IMR-90 (cell line): ENCODE measurements around the gene COL18A1. TPM values are rescaled to one million over a fixed set of nuclear protein-coding genes. Genes with fewer than 3 reads are reported as not detected.

Experiments
- ATAC-seq: fragments of 200-7000 bp; cut with Tn5 transposase; 2 replicates; pipeline ENCODE4 v1.9.1; 2020; ENCODE audit warnings: low read depth, mild to moderate bottlenecking, moderate library complexity
- BruUV-seq: library from RNA; stranded (reverse); fragments of 400-500 nt; replicated peaks from 2 replicates; lab custom pipeline; 2021; lab: Mats Ljungman, UMichigan
- CTCF ChIA-PET: fragments of 300-600 bp; formaldehyde crosslinking; extraction: SDS; loops from one replicate; lab custom pipeline; 2021; ENCODE audit warnings: antibody characterized with exemption; lab: Yijun Ruan, JAX
- POLR2A ChIA-PET: fragments of 300-600 bp; sonication (Branson Sonifier 250); formaldehyde crosslinking; loops from one replicate; lab custom pipeline; 2022; ENCODE audit warnings: antibody characterized with exemption; ENCODE audit not compliant: unreplicated experiment; lab: Charles Lee
- DNase-seq: peaks from one replicate; pipeline ENCODE4 v3.0.0; 2013
- H2AFZ ChIP-seq: replicated peaks from 2 replicates; pipeline ENCODE3; 2013; ENCODE audit warnings: low read length, mild to moderate bottlenecking; ENCODE audit not compliant: poor library complexity
- H2AK5ac ChIP-seq: 2 replicates; pipeline ENCODE4 v1.6.1; 2013; ENCODE audit warnings: low read depth, low read length, inconsistent platforms
- H2AK9ac ChIP-seq: replicated peaks from 2 replicates; pipeline ENCODE3; 2013; ENCODE audit warnings: mild to moderate bottlenecking, low read depth, low read length, moderate library complexity; ENCODE audit not compliant: poor library complexity
- H2BK120ac ChIP-seq: 2 replicates; pipeline ENCODE4 v1.6.1; 2013; ENCODE audit warnings: low read depth, low read length, inconsistent platforms
- H2BK15ac ChIP-seq: 3 replicates; pipeline ENCODE4 v1.6.1; 2013; ENCODE audit warnings: low read depth, low read length, inconsistent platforms
- H2BK20ac ChIP-seq: 2 replicates; pipeline ENCODE4 v1.6.1; 2013; ENCODE audit warnings: low read depth, mild to moderate bottlenecking, inconsistent platforms, low read length, moderate library complexity
- H2BK5ac ChIP-seq: 2 replicates; pipeline ENCODE4 v1.6.1; 2013; ENCODE audit warnings: mild to moderate bottlenecking, low read depth, low read length, inconsistent platforms; ENCODE audit not compliant: poor library complexity, severe bottlenecking
- H3K14ac ChIP-seq: replicated peaks from 2 replicates; pipeline ENCODE4 v1.6.1; 2013; ENCODE audit warnings: low read depth, low read length, inconsistent platforms
- H3K18ac ChIP-seq: 2 replicates; pipeline ENCODE4 v1.6.1; 2013; ENCODE audit warnings: low read depth, low read length, control low read depth
- H3K23ac ChIP-seq: 2 replicates; pipeline ENCODE4 v1.6.1; 2013; ENCODE audit warnings: low read depth, low read length, inconsistent platforms
- H3K27ac ChIP-seq: 2 replicates; pipeline ENCODE4 v1.5.1; 2013; ENCODE audit warnings: mild to moderate bottlenecking, control low read depth, low read length; ENCODE audit not compliant: insufficient read depth
- H3K27me3 ChIP-seq: 2 replicates; pipeline ENCODE4 v1.6.1; 2013; ENCODE audit warnings: low read length; ENCODE audit not compliant: control insufficient read depth, insufficient read depth
- H3K36me3 ChIP-seq: 2 replicates; pipeline ENCODE4 v1.6.1; 2013; ENCODE audit warnings: low read length, mixed read lengths; ENCODE audit not compliant: control insufficient read depth, insufficient read depth
- H3K4ac ChIP-seq: 2 replicates; pipeline ENCODE4 v1.6.1; 2013; ENCODE audit warnings: low read depth, low read length, inconsistent platforms
- H3K4me1 ChIP-seq: 2 replicates; pipeline ENCODE4 v1.6.1; 2013; ENCODE audit warnings: low read length, mixed read lengths; ENCODE audit not compliant: control insufficient read depth, insufficient read depth
- H3K4me2 ChIP-seq: 2 replicates; pipeline ENCODE4 v1.6.1; 2013; ENCODE audit warnings: low read depth, mild to moderate bottlenecking, control low read depth, low read length, moderate library complexity
- H3K4me3 ChIP-seq: 2 replicates; pipeline ENCODE4 v1.5.1; 2013; ENCODE audit warnings: low read depth, mild to moderate bottlenecking, control low read depth, low read length, moderate library complexity; ENCODE audit not compliant: insufficient read depth
- H3K56ac ChIP-seq: 2 replicates; pipeline ENCODE4 v1.6.1; 2013; ENCODE audit warnings: low read length, inconsistent platforms; ENCODE audit not compliant: insufficient read depth; ENCODE audit errors: extremely low read depth
- H3K79me1 ChIP-seq, 2 experiments: 2 replicates each; pipeline ENCODE4 v1.6.1; 2013; ENCODE audit warnings: low read length in 2 of 2, inconsistent platforms in 1 of 2, low read depth in 1 of 2
- H3K9ac ChIP-seq: 2 replicates; pipeline ENCODE4 v1.6.1; 2013; ENCODE audit warnings: low read depth, low read length, control low read depth
- H3K9me1 ChIP-seq: 2 replicates; pipeline ENCODE4 v1.6.1; 2013; ENCODE audit warnings: low read length, inconsistent platforms; ENCODE audit not compliant: insufficient read depth
- H3K9me3 ChIP-seq: 2 replicates; pipeline ENCODE4 v1.6.1; 2013; ENCODE audit warnings: low read length; ENCODE audit not compliant: control insufficient read depth, insufficient read depth
- H4K20me1 ChIP-seq: 2 replicates; pipeline ENCODE4 v1.6.1; 2013; ENCODE audit warnings: low read length, inconsistent platforms; ENCODE audit not compliant: insufficient read depth
- H4K5ac ChIP-seq: 2 replicates; pipeline ENCODE4 v1.6.1; 2013; ENCODE audit warnings: mild to moderate bottlenecking, low read depth, low read length, control low read depth
- H4K8ac ChIP-seq, 2 experiments: 2 replicates each; pipeline ENCODE4 v1.6.1; 2013; ENCODE audit warnings: low read depth in 2 of 2, low read length in 2 of 2, control low read depth in 1 of 2, inconsistent platforms in 1 of 2
- H4K91ac ChIP-seq: 2 replicates; pipeline ENCODE4 v1.6.1; 2013; ENCODE audit warnings: low read depth, low read length, inconsistent platforms; ENCODE audit not compliant: insufficient read depth
- BHLHE40 ChIP-seq: fragments of 150-350 bp; IDR thresholded peaks from 2 replicates; pipeline ENCODE4 v1.6.1; 2016; ENCODE audit warnings: mild to moderate bottlenecking, low read depth, low read length
- CEBPB ChIP-seq: IDR thresholded peaks from 2 replicates; pipeline ENCODE4 v1.6.1; 2012; ENCODE audit warnings: low read depth, low read length, improper control_type of control experiment
- CHD1 ChIP-seq: IDR thresholded peaks from 2 replicates; pipeline ENCODE4 v1.6.1; 2012; ENCODE audit warnings: low read depth, low read length, improper control_type of control experiment
- CTCF ChIP-seq: conservative IDR thresholded peaks from 2 replicates; pipeline ENCODE4 v1.5.1; 2012; ENCODE audit warnings: mild to moderate bottlenecking, low read depth, low read length, improper control_type of control experiment
- FOS ChIP-seq: fragments of 150-350 bp; IDR thresholded peaks from 2 replicates; pipeline ENCODE4 v1.6.1; 2016; ENCODE audit warnings: low read depth, low read length
- MAFK ChIP-seq: IDR thresholded peaks from 2 replicates; pipeline ENCODE4 v1.6.1; 2012; ENCODE audit warnings: low read depth, low read length, improper control_type of control experiment
- MAZ ChIP-seq: IDR thresholded peaks from 2 replicates; pipeline ENCODE4 v1.6.1; 2012; ENCODE audit warnings: low read depth, mild to moderate bottlenecking, low read length, improper control_type of control experiment, moderate library complexity, borderline replicate concordance
- MXI1 ChIP-seq: IDR thresholded peaks from 2 replicates; pipeline ENCODE4 v1.6.1; 2012; ENCODE audit warnings: low read depth, mild to moderate bottlenecking, low read length, moderate library complexity, borderline replicate concordance
- NFE2L2 ChIP-seq: fragments of 150-350 bp; IDR thresholded peaks from 2 replicates; pipeline ENCODE4 v1.6.1; 2016; ENCODE audit warnings: low read depth, mild to moderate bottlenecking, low read length
- POLR2A ChIP-seq: IDR thresholded peaks from 2 replicates; pipeline ENCODE4 v1.6.1; 2012; ENCODE audit warnings: mild to moderate bottlenecking, low read depth, low read length
- RAD21 ChIP-seq: IDR thresholded peaks from 2 replicates; pipeline ENCODE4 v1.6.1; 2012; ENCODE audit warnings: low read length, improper control_type of control experiment
- RCOR1 ChIP-seq: IDR thresholded peaks from 2 replicates; pipeline ENCODE4 v1.6.1; 2012; ENCODE audit warnings: mild to moderate bottlenecking, low read length, improper control_type of control experiment; ENCODE audit not compliant: insufficient replicate concordance
- RFX5 ChIP-seq: IDR thresholded peaks from 2 replicates; pipeline ENCODE4 v1.8.0; 2012; ENCODE audit warnings: low read depth, mild to moderate bottlenecking, low read length, moderate library complexity
- SMC3 ChIP-seq: fragments of 150-350 bp; IDR thresholded peaks from 2 replicates; pipeline ENCODE4 v1.6.1; 2016; ENCODE audit warnings: low read depth, mild to moderate bottlenecking, antibody characterized with exemption, low read length, moderate library complexity
- USF2 ChIP-seq: fragments of 150-350 bp; IDR thresholded peaks from 2 replicates; pipeline ENCODE4 v1.6.1; 2017; ENCODE audit warnings: mild to moderate bottlenecking, antibody characterized with exemption, low read length, low read depth
- WGBS, 2 experiments: methylation state at CpG; one replicate each; pipeline versions ENCODE4 v1.1.5 to v1.1.7; 2013; ENCODE audit warnings: missing lambda C conversion rate in 2 of 2; ENCODE audit not compliant: insufficient read length in 1 of 2; ENCODE audit errors: extremely low coverage in 2 of 2; 5-methylcytosine and 5-hydroxymethylcytosine counted together
- dilution Hi-C: fragments of 300-500 bp; cut with HindIII; formaldehyde crosslinking; loops from one replicate; pipeline ENCODE4 v1.14.3; 2018; ENCODE audit warnings: low sequenced_read_pairs; ENCODE audit not compliant: unreplicated experiment
- in situ Hi-C: fragments of 300-500 bp; cut with MboI; formaldehyde crosslinking; loops from 3 replicates; pipeline ENCODE4 v1.14.3; 2019; ENCODE audit warnings: low sequenced_read_pairs, inconsistent platforms, mixed read lengths
- intact Hi-C: fragments of 100-400 bp; cut with micrococcal nuclease; formaldehyde crosslinking; loops from 2 replicates; pipeline ENCODE4 v1.10.0; 2022
- polyA plus RNA-seq, 3 experiments: library from polyadenylated mRNA; depleted of rRNA; stranded (reverse); fragments of >200 nt; gene quantifications; 2 replicates each; pipeline ENCODE4 v1.2.3, GENCODE V29; 2012; ENCODE audit warnings: low replicate concordance in 1 of 3
- total RNA-seq: library from RNA; depleted of rRNA; stranded (reverse); fragments of >200 nt; gene quantifications from 2 replicates; pipeline ENCODE4 v1.2.3, GENCODE V29; 2012

Gene COL18A1
- total and polyA plus RNA-seq, 2 of the 4 experiments (the other 2 are of a cell fraction) = 4.3 to 46.7 TPM

GRCh38 chr21:45497846-45498645, 93.1 kb downstream of the COL18A1 start:
- H2AFZ ChIP-seq = no peak overlapping the region
- H2AK5ac ChIP-seq = no peak overlapping the region
- peaks cover 68% of the 10 kb centered on the region for H3K36me3 ChIP-seq
- no peak overlapping the region for H2BK120ac ChIP-seq
- no peak overlapping the region for H4K91ac ChIP-seq
- H2AK9ac ChIP-seq = no peak overlapping the region
- no peak overlapping the region for H3K18ac ChIP-seq
- H4K20me1 ChIP-seq = no peaks in the 10 kb centered on the region
- peaks cover 6% of the 10 kb centered on the region for H3K9me1 ChIP-seq
- no peak overlapping the region for H4K5ac ChIP-seq
- no peak overlapping the region for H3K4me3 ChIP-seq
- intact Hi-C loops (no loop called here), dilution Hi-C loops (no loop called here), in situ Hi-C loops (no loop called here)
- H3K14ac ChIP-seq = no peak overlapping the region
- H3K23ac ChIP-seq = no peak overlapping the region
- no peak overlapping the region for H2BK5ac ChIP-seq
- no peak overlapping the region for H3K27ac ChIP-seq
- H2BK15ac ChIP-seq = no peak overlapping the region
- no peaks in the 10 kb centered on the region for H3K4me1 ChIP-seq
- no peak overlapping the region for H3K56ac ChIP-seq
- peaks cover 0 to 8% of the 10 kb centered on the region in 2 experiments; a peak in 1 of 4 replicates for H3K79me1 ChIP-seq
- POLR2A ChIA-PET = no interaction called here
- H2BK20ac ChIP-seq = no peak overlapping the region
- WGBS, 2 experiments = 92% methylated on average over 13 of the region's 39 CpGs; no CpG with 5 or more reads in 1 of the 2 experiments
- no TSS peak for BruUV-seq
- H3K4ac ChIP-seq = no peak overlapping the region
- CTCF ChIA-PET = no interaction called here
- DNase-seq (no peak), ATAC-seq (no peak)
- H4K8ac ChIP-seq = no peak overlapping the region
- no peak overlapping the region for H3K9ac ChIP-seq
- no peaks in the 10 kb centered on the region for H3K9me3 ChIP-seq
- H3K27me3 ChIP-seq = no peaks in the 10 kb centered on the region
- no peak overlapping the region for H3K4me2 ChIP-seq
- no peak for TF ChIP-seq USF2
- no peak for TF ChIP-seq RAD21
- no peak for TF ChIP-seq CEBPB
- no peak for TF ChIP-seq MXI1
- no peak for TF ChIP-seq CHD1
- no peak for TF ChIP-seq RFX5
- TF ChIP-seq SMC3 = no peak
- TF ChIP-seq FOS = no peak
- no peak for TF ChIP-seq POLR2A
- TF ChIP-seq BHLHE40 = no peak
- TF ChIP-seq MAFK = no peak
- TF ChIP-seq RCOR1 = no peak
- no peak for TF ChIP-seq CTCF
- no peak for TF ChIP-seq MAZ
- TF ChIP-seq NFE2L2 = no peak
